AG10803 (cell line): Measurements from ENCODE around the gene KHSRP.

Experiments
- DNase-seq: peaks from one replicate; pipeline ENCODE4 v3.0.0; 2010; ENCODE audit warnings: low read depth
- H3K4me3 ChIP-seq: 2 replicates; pipeline ENCODE4 v1.5.1; 2011; ENCODE audit warnings: mild to moderate bottlenecking, low read length, control low read depth
- CTCF ChIP-seq: conservative IDR thresholded peaks from 2 replicates; pipeline ENCODE4 v1.5.1; 2011; ENCODE audit warnings: mild to moderate bottlenecking, low read length, control low read depth, inconsistent platforms

KHSRP gene

GRCh38 chr19:6450166-6450565 lies 25.6 kb upstream of the KHSRP start:
- DNase-seq = no peak
- no peak for TF ChIP-seq CTCF
- no peak overlapping the region for H3K4me3 ChIP-seq

- H3K4me3 ChIP-seq = no peak overlapping the region
- no peak for DNase-seq
- TF ChIP-seq CTCF = no peak
Measured at GRCh38 chr19:6448045-6448444, 23.4 kb upstream of the KHSRP start.

GRCh38 chr19:6446452-6446851 lies 21.8 kb upstream of the KHSRP start:
- DNase-seq = no peak
- H3K4me3 ChIP-seq = no peak overlapping the region
- no peak for TF ChIP-seq CTCF

- no peak overlapping the region for H3K4me3 ChIP-seq
- no peak for DNase-seq
- TF ChIP-seq CTCF = no peak
Measured at GRCh38 chr19:6443986-6444385, 19.4 kb upstream of the KHSRP start.

DNA sequence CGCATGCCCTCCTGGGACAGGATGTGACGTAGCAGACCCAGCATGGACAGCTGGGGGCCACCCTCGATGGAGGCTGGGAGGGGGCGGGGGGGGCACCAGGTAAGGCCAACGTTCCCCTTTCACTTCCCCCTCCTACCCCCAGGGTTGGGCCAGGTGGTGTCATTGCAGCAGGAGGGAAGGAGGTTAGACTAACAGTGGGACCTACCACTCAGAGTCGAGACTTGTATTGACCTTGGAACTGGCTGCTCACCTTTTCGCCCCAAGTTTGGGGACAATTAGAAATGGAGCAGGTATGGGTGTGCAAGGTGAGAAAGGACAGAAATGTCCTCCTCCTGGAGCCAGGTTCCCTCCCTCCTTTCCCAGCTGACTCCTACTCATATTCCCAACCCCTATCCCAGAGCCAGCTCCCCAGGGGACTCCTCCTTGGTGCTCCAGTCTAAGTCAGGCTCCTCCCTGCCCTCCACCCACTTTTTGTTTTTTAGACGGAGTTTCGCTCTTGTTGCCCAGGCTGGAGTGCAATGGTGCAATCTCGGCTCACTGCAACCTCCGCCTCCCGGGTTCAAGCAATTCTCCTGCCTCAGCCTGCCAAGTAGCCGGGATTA lies 17.6 kb upstream of the KHSRP start:
- no peak for TF ChIP-seq CTCF
- H3K4me3 ChIP-seq = no peak overlapping the region
- DNase-seq = no peak

DNA sequence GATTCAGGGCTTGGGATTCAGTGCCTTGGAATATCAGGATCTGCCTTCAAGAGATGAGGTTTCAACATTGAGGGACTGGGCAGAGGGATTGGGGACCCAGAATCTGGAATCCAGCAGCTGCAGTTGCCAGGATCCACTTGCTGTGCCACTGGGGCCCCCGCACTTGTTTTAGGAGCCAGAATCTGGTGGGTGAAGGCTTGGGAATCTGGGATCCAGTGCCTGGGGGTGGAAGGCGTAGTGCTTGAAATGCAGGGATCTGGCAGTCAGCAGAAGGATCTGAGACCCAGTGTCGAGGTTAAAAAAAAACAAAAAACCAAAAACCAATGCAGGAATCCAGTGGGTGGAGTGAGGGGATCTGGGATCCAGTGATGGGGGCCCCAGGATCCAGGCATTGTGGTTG lies 16.3 kb upstream of the KHSRP start:
- DNase-seq = no peak
- H3K4me3 ChIP-seq = no peak overlapping the region
- TF ChIP-seq CTCF = no peak

- no peak for DNase-seq
- H3K4me3 ChIP-seq = no peak overlapping the region
- TF ChIP-seq CTCF = no peak
Measured at GRCh38 chr19:6439743-6440142, 15.1 kb upstream of the KHSRP start.
